ENCODE measurements around the gene LMNTD1. TPM values are rescaled to one million over a fixed set of nuclear protein-coding genes. Genes with fewer than 3 reads are reported as not detected.
"Not testable (repeated sequence)": the region's sequence is repeated elsewhere in the genome, so short reads cannot be mapped to it uniquely, and the experiment has no call there.

The LMNTD1 gene
- 1 to 10 TPM in 1 of 2 donors, not detected in 1; 1.7 TPM for total RNA-seq
- 1 to 10 TPM in 4 of 6 donors, under 1 TPM in 2; 0.35 to 2.1 (median 1.6) TPM for polyA plus RNA-seq (ENCODE audit: insufficient read length in 6 of 6)
- long read RNA-seq, donor 1 = 0 reads
- long read RNA-seq, donor 2 = 0 reads
- long read RNA-seq, donor 3 = 0 reads
- long read RNA-seq, donor 4 = 0 reads
- long read RNA-seq, donor 5 = 0 reads
- long read RNA-seq, donor 6 = 0 reads
- long read RNA-seq, donor 7 = 0 reads
- long read RNA-seq, donor 8 = 0 reads
- long read RNA-seq, donor 9 = 0 reads
- long read RNA-seq, donor 10 = 0 reads
- long read RNA-seq, donor 11 = 0 reads
- long read RNA-seq, donor 12 = 0 reads

DNA sequence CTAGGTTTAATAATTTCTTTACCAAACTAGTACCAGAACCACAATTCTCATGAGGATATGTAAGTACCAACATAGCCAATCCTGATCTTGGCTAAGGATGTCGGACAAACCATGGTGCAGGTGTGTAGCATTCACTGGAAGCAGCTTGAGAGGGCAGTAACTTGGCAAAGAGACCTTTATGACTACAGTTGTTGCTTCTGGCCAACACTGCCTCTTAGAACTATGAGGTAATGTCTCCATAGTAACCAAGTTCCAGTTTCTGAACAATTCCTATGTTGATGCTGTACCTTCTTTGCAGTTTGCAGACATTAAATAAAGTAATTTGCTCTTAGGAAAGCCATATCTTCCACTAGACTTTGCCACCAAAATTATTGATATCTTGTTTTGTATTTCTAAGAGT, at the start of gene LMNTD1:
Gene LMNTD1 (minus strand): TSS at position 186 of the 400 bp plus-strand sequence. CDS start 324 bp downstream, outside the sequence.
- Histone ChIP-seq H3K9me3 (no peaks in the 10 kb centered on the region), H3K27ac (no peak within 1 kb of the TSS), H3K4me1 (no peaks in the 10 kb centered on the region), H3K4me3 (no peak within 1 kb of the TSS), H3K27me3 (no peaks in the 10 kb centered on the region), H3K36me3 (no peaks in the 10 kb centered on the region)
- peak; percentile 37 for ATAC-seq
- intact Hi-C loops (cut with DNase I) = no loop called here
- DNase-seq = peak in 1 of 4 donors; percentile 33
- TF ChIP-seq, protein P1, sequence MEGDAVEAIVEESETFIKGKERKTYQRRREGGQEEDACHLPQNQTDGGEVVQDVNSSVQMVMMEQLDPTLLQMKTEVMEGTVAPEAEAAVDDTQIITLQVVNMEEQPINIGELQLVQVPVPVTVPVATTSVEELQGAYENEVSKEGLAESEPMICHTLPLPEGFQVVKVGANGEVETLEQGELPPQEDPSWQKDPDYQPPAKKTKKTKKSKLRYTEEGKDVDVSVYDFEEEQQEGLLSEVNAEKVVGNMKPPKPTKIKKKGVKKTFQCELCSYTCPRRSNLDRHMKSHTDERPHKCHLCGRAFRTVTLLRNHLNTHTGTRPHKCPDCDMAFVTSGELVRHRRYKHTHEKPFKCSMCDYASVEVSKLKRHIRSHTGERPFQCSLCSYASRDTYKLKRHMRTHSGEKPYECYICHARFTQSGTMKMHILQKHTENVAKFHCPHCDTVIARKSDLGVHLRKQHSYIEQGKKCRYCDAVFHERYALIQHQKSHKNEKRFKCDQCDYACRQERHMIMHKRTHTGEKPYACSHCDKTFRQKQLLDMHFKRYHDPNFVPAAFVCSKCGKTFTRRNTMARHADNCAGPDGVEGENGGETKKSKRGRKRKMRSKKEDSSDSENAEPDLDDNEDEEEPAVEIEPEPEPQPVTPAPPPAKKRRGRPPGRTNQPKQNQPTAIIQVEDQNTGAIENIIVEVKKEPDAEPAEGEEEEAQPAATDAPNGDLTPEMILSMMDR (IDR thresholded peaks at IDR 0.05) = no peak

- TF ChIP-seq, protein P1 (IDR thresholded peaks at IDR 0.05) = no peak
- intact Hi-C loops (cut with DNase I) = no loop called here
- H3K9me3 ChIP-seq = peaks cover 0 to 15% of the 10 kb centered on the region in 2 donors
- DNase-seq (no peak), ATAC-seq (no peak)
- H3K27ac ChIP-seq = no peak overlapping the region
- H3K4me1 ChIP-seq = no peaks in the 10 kb centered on the region
- no peaks in the 10 kb centered on the region for H3K27me3 ChIP-seq
- no peak overlapping the region for H3K4me3 ChIP-seq
- H3K36me3 ChIP-seq = no peaks in the 10 kb centered on the region
Measured at GRCh38 chr12:25598956-25599355, 45.9 kb upstream of the LMNTD1 start.

- H3K4me1 ChIP-seq; H3K27me3 ChIP-seq; H3K27ac ChIP-seq; DNase-seq; H3K36me3 ChIP-seq; H3K4me3 ChIP-seq; ATAC-seq; intact Hi-C loops (cut with DNase I): not testable (repeated sequence)
- H3K9me3 ChIP-seq = peaks cover 0 to 14% of the 10 kb centered on the region in 2 donors
Measured at GRCh38 chr12:25595496-25595895, 42.4 kb upstream of the LMNTD1 start.

GRCh38 chr12:25594376-25594775, 41.3 kb upstream of the LMNTD1 start:
- intact Hi-C loops (cut with DNase I) = no loop called here
- H3K36me3 ChIP-seq = no peaks in the 10 kb centered on the region
- H3K27ac ChIP-seq = no peak overlapping the region
- TF ChIP-seq, protein P1 (IDR thresholded peaks at IDR 0.05) = no peak
- DNase-seq (no peak), ATAC-seq (no peak)
- no peak overlapping the region for H3K4me3 ChIP-seq
- no peaks in the 10 kb centered on the region for H3K27me3 ChIP-seq
- H3K9me3 ChIP-seq = peaks cover 0 to 9% of the 10 kb centered on the region in 2 donors
- H3K4me1 ChIP-seq = no peaks in the 10 kb centered on the region

DNA sequence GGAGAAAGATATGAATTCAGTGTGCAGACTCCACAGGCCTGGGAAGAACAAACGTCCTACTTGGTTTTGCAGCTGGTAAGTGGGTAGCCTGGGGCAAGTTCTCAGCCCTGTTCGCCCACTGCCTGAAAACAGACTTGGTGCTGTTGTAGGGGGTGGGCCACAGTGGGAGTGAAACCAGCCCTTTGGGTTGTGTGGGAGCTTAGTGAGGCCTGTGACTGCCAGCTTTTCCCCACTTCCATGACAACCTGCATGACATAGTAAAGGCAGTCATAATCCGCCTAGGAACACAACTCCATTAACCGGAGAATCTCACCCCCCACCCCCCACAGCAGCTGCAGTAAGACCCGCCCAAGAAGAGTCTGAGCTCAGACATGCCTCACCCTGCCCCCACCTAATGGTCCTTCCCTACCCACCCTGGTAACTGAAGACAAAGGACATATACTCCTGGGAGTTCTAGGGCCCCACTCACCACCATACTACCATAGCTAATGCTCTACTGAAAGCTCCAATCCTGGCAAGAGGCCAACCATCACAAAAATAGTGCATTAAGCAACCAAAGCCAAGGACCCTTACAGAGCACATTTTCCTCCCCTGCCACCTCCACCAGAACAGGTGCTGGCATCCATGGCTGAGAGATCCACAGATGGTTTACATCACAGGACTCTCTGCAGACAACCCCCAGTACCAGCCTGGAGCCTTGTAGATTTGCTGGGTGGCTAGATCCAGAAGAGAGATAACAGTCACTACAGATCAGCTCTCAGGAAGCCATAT, 39.8 kb upstream of the LMNTD1 start:
- Histone ChIP-seq H3K27me3 (no peaks in the 10 kb centered on the region), H3K9me3 (peaks cover 0 to 4% of the 10 kb centered on the region in 2 donors), H3K4me3 (no peak overlapping the region), H3K27ac (no peak overlapping the region), H3K36me3 (no peaks in the 10 kb centered on the region), H3K4me1 (no peaks in the 10 kb centered on the region)
- no peak for ATAC-seq
- intact Hi-C loops (cut with DNase I) = no loop called here
- DNase-seq = no peak
- TF ChIP-seq, protein P1 (IDR thresholded peaks at IDR 0.05) = no peak

Measured in left lung (tissue), 14 donors.